Mesenchymal stem cell (in vitro differentiated cells and primary cell): ENCODE data around the gene CERS3.
A peak's percentile ranks its signal among the peaks of the same experiment; 100 is the strongest.
"Not testable (repeated sequence)": the region's sequence is repeated elsewhere in the genome, so short reads cannot be mapped to it uniquely, and the experiment has no call there.

Source experiments
- DNase-seq: peaks from one replicate; pipeline ENCODE4 v3.0.0-alpha.2; 2013
- H2AFZ ChIP-seq: one replicate; pipeline ENCODE4 v1.6.1; 2013; ENCODE audit warnings: low read depth, mild to moderate bottlenecking, control low read depth, inconsistent platforms, low read length, moderate library complexity
- H2AK5ac ChIP-seq: 2 replicates; pipeline ENCODE4 v1.6.1; 2013; ENCODE audit warnings: low read length, moderate library complexity, mild to moderate bottlenecking, inconsistent platforms; ENCODE audit not compliant: severe bottlenecking
- H2BK120ac ChIP-seq: one replicate; pipeline ENCODE4 v1.6.1; 2013; ENCODE audit warnings: low read depth, mild to moderate bottlenecking, inconsistent platforms, low read length, moderate library complexity
- H2BK12ac ChIP-seq, 2 experiments: one replicate each; pipeline ENCODE4 v1.6.1; 2013; ENCODE audit warnings: inconsistent platforms in 2 of 2, low read length in 2 of 2, mild to moderate bottlenecking in 2 of 2, moderate library complexity in 2 of 2, control low read depth in 1 of 2
- H2BK15ac ChIP-seq: one replicate; pipeline ENCODE4 v1.6.1; 2013; ENCODE audit warnings: mild to moderate bottlenecking, low read depth, inconsistent platforms; ENCODE audit not compliant: poor library complexity, severe bottlenecking
- H2BK5ac ChIP-seq: 2 replicates; pipeline ENCODE4 v1.6.1; 2013; ENCODE audit warnings: low read depth, mild to moderate bottlenecking, low read length, control low read depth, inconsistent platforms; ENCODE audit not compliant: poor library complexity, severe bottlenecking
- H3K14ac ChIP-seq, 2 experiments: one replicate each; pipeline ENCODE4 v1.6.1; 2013; ENCODE audit warnings: inconsistent platforms in 2 of 2, low read length in 2 of 2, control low read depth in 1 of 2, mild to moderate bottlenecking in 1 of 2, moderate library complexity in 1 of 2
- H3K18ac ChIP-seq, 2 experiments: one replicate each; pipeline ENCODE4 v1.6.1; 2013; ENCODE audit warnings: inconsistent platforms in 2 of 2, low read length in 2 of 2, control low read depth in 1 of 2, low read depth in 1 of 2, mild to moderate bottlenecking in 1 of 2
- H3K23ac ChIP-seq, 2 experiments: one replicate each; pipeline ENCODE4 v1.6.1; 2013; ENCODE audit warnings: inconsistent platforms in 2 of 2, low read length in 2 of 2, mild to moderate bottlenecking in 2 of 2, moderate library complexity in 2 of 2, control low read depth in 1 of 2
- H3K27ac ChIP-seq: 2 replicates; pipeline ENCODE4 v1.5.1; 2013; ENCODE audit warnings: mild to moderate bottlenecking, moderate library complexity, low read length, control low read depth, inconsistent platforms; ENCODE audit not compliant: poor library complexity, severe bottlenecking
- H3K27me3 ChIP-seq, 2 experiments: 2 replicates each; pipeline versions ENCODE4 v1.6.1 to v1.7.0; 2013; ENCODE audit warnings: low read length in 2 of 2, mild to moderate bottlenecking in 2 of 2, moderate library complexity in 2 of 2, control low read depth in 1 of 2, inconsistent platforms in 1 of 2; ENCODE audit not compliant: control insufficient read depth in 1 of 2, insufficient read depth in 1 of 2
- H3K36me3 ChIP-seq, 2 experiments: 2 replicates each; pipeline versions ENCODE4 v1.6.1 to v1.7.0; 2013; ENCODE audit warnings: low read length in 2 of 2, control low read depth in 1 of 2, inconsistent platforms in 1 of 2, low read depth in 1 of 2, mild to moderate bottlenecking in 1 of 2; ENCODE audit not compliant: insufficient read depth in 2 of 2, control insufficient read depth in 1 of 2
- H3K4ac ChIP-seq, 2 experiments: one replicate each; pipeline ENCODE4 v1.6.1; 2013; ENCODE audit warnings: inconsistent platforms in 2 of 2, low read length in 2 of 2, mild to moderate bottlenecking in 2 of 2, moderate library complexity in 2 of 2, control low read depth in 1 of 2, low read depth in 1 of 2
- H3K4me1 ChIP-seq: 2 replicates; pipeline ENCODE4 v1.6.1; 2013; ENCODE audit warnings: low read depth, low read length, control low read depth; ENCODE audit not compliant: control insufficient read depth, insufficient read depth
- H3K4me2 ChIP-seq: 2 replicates; pipeline ENCODE4 v1.6.1; 2013; ENCODE audit warnings: low read length, mild to moderate bottlenecking, inconsistent platforms; ENCODE audit not compliant: poor library complexity, severe bottlenecking
- H3K4me3 ChIP-seq, 2 experiments: 2 replicates each; pipeline versions ENCODE4 v1.5.1 to v1.7.0; 2013; ENCODE audit warnings: low read length in 2 of 2, mild to moderate bottlenecking in 2 of 2, control low read depth in 1 of 2, low read depth in 1 of 2; ENCODE audit not compliant: insufficient read depth in 1 of 2
- H3K79me1 ChIP-seq: replicated peaks from 2 replicates; pipeline ENCODE4 v1.6.1; 2013; ENCODE audit warnings: mild to moderate bottlenecking, control low read depth, low read length, inconsistent platforms; ENCODE audit not compliant: poor library complexity, severe bottlenecking
- H3K9ac ChIP-seq: 2 replicates; pipeline ENCODE4 v1.7.0; 2013; ENCODE audit warnings: mild to moderate bottlenecking, low read length, moderate library complexity
- H3K9me3 ChIP-seq: 2 replicates; pipeline ENCODE4 v1.7.0; 2013; ENCODE audit warnings: mild to moderate bottlenecking, low read length; ENCODE audit not compliant: control insufficient read depth
- H4K8ac ChIP-seq: one replicate; pipeline ENCODE4 v1.6.1; 2013; ENCODE audit warnings: inconsistent platforms, mild to moderate bottlenecking, low read length, moderate library complexity
- H4K91ac ChIP-seq: one replicate; pipeline ENCODE4 v1.6.1; 2013; ENCODE audit warnings: mild to moderate bottlenecking, low read length, inconsistent platforms
- WGBS: methylation state at CpG from one replicate; pipeline ENCODE4 v1.1.7; 2013; ENCODE audit warnings: mixed read lengths; 5-methylcytosine and 5-hydroxymethylcytosine counted together

Gene CERS3

GRCh38 chr15:100457201-100457600 is 71.5 kb downstream of the CERS3 start:
- 50% methylated on average over 1 of the region's 1 CpG for WGBS

GRCh38 chr15:100454148-100454547 is 74.6 kb downstream of the CERS3 start:
- no peak overlapping the region for H2AK5ac ChIP-seq
- H2AFZ ChIP-seq, result no peak overlapping the region
- no peaks in the 10 kb centered on the region for H3K4me1 ChIP-seq
- no peak overlapping the region for H4K8ac ChIP-seq
- no peak overlapping the region for H3K9ac ChIP-seq
- H3K23ac ChIP-seq, result no peak overlapping the region
- H3K9me3 ChIP-seq, result peaks cover 62% of the 10 kb centered on the region
- H3K27ac ChIP-seq, result no peak overlapping the region
- 48% methylated on average over 2 of the region's 2 CpGs for WGBS
- no peak overlapping the region for H3K4me2 ChIP-seq
- no peaks in the 10 kb centered on the region for H3K36me3 ChIP-seq
- H3K27me3 ChIP-seq, result no peaks in the 10 kb centered on the region
- H4K91ac ChIP-seq, result no peak overlapping the region
- H2BK5ac ChIP-seq, result no peak overlapping the region
- H3K18ac ChIP-seq, result no peak overlapping the region
- no peak overlapping the region for H2BK120ac ChIP-seq
- no peak overlapping the region for H2BK12ac ChIP-seq
- H3K14ac ChIP-seq, result no peak overlapping the region
- H3K79me1 ChIP-seq, result no peaks in the 10 kb centered on the region
- no peak overlapping the region for H3K4ac ChIP-seq
- no peak for DNase-seq
- no peak overlapping the region for H3K4me3 ChIP-seq
- no peak overlapping the region for H2BK15ac ChIP-seq

More at GRCh38 chr15:100457201-100457600, 71.5 kb downstream of the CERS3 start:
- H2BK12ac ChIP-seq, result no peak overlapping the region
- DNase-seq, result peak; percentile 36
- H2BK5ac ChIP-seq, result no peak overlapping the region
- no peak overlapping the region for H3K4me2 ChIP-seq
- no peak overlapping the region for H2AK5ac ChIP-seq
- H3K23ac ChIP-seq, result no peak overlapping the region
- no peak overlapping the region for H3K27ac ChIP-seq
- no peak overlapping the region for H2AFZ ChIP-seq
- H3K4me3 ChIP-seq, result no peak overlapping the region
- no peaks in the 10 kb centered on the region for H3K36me3 ChIP-seq
- no peaks in the 10 kb centered on the region for H3K79me1 ChIP-seq
- no peak overlapping the region for H4K91ac ChIP-seq
- H2BK15ac ChIP-seq, result no peak overlapping the region
- H3K27me3 ChIP-seq, result no peaks in the 10 kb centered on the region
- no peak overlapping the region for H3K14ac ChIP-seq
- H3K9me3 ChIP-seq, result peaks cover 70% of the 10 kb centered on the region
- H2BK120ac ChIP-seq, result no peak overlapping the region
- no peaks in the 10 kb centered on the region for H3K4me1 ChIP-seq
- no peak overlapping the region for H3K18ac ChIP-seq
- H3K9ac ChIP-seq, result no peak overlapping the region
- no peak overlapping the region for H3K4ac ChIP-seq
- no peak overlapping the region for H4K8ac ChIP-seq

GRCh38 chr15:100448481-100448880 is 80.3 kb downstream of the CERS3 start:
- H3K4me1 ChIP-seq, result no peaks in the 10 kb centered on the region
- no peak overlapping the region for H3K4me2 ChIP-seq
- no peak overlapping the region for H3K27ac ChIP-seq
- H2BK5ac ChIP-seq, result no peak overlapping the region
- no peaks in the 10 kb centered on the region for H3K27me3 ChIP-seq
- H4K8ac ChIP-seq, result no peak overlapping the region
- H2BK12ac ChIP-seq, result no peak overlapping the region
- H2AK5ac ChIP-seq, result no peak overlapping the region
- H3K23ac ChIP-seq, result no peak overlapping the region
- H3K9ac ChIP-seq, result no peak overlapping the region
- DNase-seq, result no peak
- H2BK15ac ChIP-seq, result no peak overlapping the region
- H3K4me3 ChIP-seq, result no peak overlapping the region
- H4K91ac ChIP-seq, result no peak overlapping the region
- H2BK120ac ChIP-seq, result no peak overlapping the region
- no peaks in the 10 kb centered on the region for H3K79me1 ChIP-seq
- no peak overlapping the region for H3K4ac ChIP-seq
- H2AFZ ChIP-seq, result no peak overlapping the region
- no peak overlapping the region for H3K14ac ChIP-seq
- no peaks in the 10 kb centered on the region for H3K36me3 ChIP-seq
- WGBS, result 20% methylated on average over 2 of the region's 2 CpGs
- no peak overlapping the region for H3K18ac ChIP-seq
- peaks cover 36% of the 10 kb centered on the region for H3K9me3 ChIP-seq

- H3K79me1 ChIP-seq, H2BK15ac ChIP-seq, H3K27me3 ChIP-seq, H3K4me1 ChIP-seq, H2BK5ac ChIP-seq, H2BK120ac ChIP-seq, H4K91ac ChIP-seq, H2AK5ac ChIP-seq, H4K8ac ChIP-seq, H3K4me2 ChIP-seq, H2BK12ac ChIP-seq, H3K4ac ChIP-seq, H3K23ac ChIP-seq, H3K14ac ChIP-seq, H3K36me3 ChIP-seq, H3K9me3 ChIP-seq, H3K9ac ChIP-seq, DNase-seq, H3K4me3 ChIP-seq, H3K27ac ChIP-seq, H2AFZ ChIP-seq, H3K18ac ChIP-seq: not testable (repeated sequence)
- 69% methylated on average over 11 of the region's 11 CpGs for WGBS
Observed at GRCh38 chr15:100441063-100441462, 87.7 kb downstream of the CERS3 start.
